AG10803 (cell line): ENCODE measurements around the gene MAN1A1.

Experiments used
- DNase-seq: peaks from one replicate; pipeline ENCODE4 v3.0.0; 2010; ENCODE audit warnings: low read depth
- H3K4me3 ChIP-seq: 2 replicates; pipeline ENCODE4 v1.5.1; 2011; ENCODE audit warnings: mild to moderate bottlenecking, low read length, control low read depth
- TF ChIP-seq, protein P1 (sequence below): conservative IDR thresholded peaks from 2 replicates; pipeline ENCODE4 v1.5.1; 2011; ENCODE audit warnings: mild to moderate bottlenecking, low read length, control low read depth, inconsistent platforms

The MAN1A1 gene

DNA sequence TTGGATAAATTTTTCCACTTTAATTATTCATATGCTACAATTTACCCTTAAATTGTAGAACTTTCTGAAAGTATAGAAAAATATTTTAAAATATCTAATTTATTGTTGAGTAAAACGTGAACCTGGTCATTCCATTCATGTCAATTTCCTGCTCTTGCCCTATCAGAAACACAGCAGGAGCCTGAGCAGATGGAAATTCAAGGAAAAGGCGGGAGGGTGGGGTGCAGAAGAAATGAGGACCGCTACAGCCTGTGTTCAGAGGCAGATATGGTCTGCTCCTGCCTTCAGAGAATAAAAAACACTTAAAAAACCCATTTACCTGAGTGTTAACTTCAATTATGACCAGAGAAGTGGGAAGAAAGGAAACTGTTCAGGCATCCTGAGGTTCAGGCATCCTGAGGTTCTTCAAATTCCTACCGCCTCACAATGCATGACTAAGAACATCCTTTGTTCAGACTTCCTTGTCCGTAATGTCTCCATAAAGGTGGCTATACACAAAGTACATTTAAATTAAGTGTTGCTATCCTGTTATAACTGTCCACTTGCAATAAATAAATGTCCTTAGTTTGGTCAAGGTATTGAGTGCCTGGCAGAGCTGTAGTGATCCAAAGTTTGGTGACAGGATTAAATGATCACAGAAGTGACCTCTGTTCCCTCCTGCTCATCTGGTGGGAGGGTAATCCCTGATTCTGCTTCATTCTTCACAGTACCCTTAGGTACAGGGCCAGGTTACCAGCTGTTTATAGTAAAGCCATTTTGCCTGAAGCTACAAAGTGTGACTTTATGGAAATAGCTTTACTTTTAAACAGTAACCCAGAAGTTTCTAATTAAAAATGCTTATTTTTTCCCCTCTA lies 109.1 kb downstream of the MAN1A1 start:
- H3K4me3 ChIP-seq = no peak overlapping the region
- TF ChIP-seq, protein P1, sequence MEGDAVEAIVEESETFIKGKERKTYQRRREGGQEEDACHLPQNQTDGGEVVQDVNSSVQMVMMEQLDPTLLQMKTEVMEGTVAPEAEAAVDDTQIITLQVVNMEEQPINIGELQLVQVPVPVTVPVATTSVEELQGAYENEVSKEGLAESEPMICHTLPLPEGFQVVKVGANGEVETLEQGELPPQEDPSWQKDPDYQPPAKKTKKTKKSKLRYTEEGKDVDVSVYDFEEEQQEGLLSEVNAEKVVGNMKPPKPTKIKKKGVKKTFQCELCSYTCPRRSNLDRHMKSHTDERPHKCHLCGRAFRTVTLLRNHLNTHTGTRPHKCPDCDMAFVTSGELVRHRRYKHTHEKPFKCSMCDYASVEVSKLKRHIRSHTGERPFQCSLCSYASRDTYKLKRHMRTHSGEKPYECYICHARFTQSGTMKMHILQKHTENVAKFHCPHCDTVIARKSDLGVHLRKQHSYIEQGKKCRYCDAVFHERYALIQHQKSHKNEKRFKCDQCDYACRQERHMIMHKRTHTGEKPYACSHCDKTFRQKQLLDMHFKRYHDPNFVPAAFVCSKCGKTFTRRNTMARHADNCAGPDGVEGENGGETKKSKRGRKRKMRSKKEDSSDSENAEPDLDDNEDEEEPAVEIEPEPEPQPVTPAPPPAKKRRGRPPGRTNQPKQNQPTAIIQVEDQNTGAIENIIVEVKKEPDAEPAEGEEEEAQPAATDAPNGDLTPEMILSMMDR = no peak
- DNase-seq = no peak

- TF ChIP-seq, protein P1 = no peak
- no peak overlapping the region for H3K4me3 ChIP-seq
- peak; percentile 14 for DNase-seq
Measured at GRCh38 chr6:119237177-119237715, 112.3 kb downstream of the MAN1A1 start.

DNA sequence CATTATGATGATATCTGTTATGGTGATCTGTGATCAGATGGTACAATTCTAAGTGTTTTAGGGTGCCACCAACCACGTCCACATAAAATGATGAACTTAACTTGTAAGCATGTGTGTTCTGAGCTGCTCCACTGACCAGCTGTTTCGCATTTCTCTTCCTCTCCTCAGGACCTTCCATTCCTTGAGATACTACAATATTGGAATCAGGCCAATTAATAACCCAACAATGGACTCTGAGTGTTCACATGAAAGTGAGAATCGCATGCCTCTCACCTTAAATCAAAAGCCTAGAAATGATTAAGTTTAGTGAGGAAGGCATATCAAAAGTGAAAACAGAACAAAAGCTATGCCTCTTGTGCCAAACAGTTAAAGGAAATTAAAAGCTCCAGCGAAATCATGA lies 114.6 kb downstream of the MAN1A1 start:
- H3K4me3 ChIP-seq = no peak overlapping the region
- TF ChIP-seq, protein P1 = no peak
- no peak for DNase-seq

DNA sequence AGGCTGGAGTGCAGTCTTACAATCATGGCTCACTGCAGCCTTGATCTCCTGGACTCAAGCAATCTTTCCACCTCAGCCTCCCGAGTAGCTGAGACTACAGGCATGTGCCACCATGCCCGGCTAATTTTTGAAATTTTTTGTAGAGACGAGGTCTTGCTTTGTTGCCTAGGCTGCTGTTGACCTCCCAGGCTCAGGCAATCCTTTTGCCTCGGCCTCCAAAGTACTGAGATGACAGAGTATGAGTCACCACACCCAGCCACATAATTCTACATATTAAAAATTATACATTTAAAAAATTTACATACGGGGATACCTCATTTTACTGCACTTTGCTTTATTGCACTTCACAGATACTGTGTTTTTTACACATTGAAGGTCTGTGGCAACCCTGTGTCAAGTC lies 115.1 kb downstream of the MAN1A1 start:
- no peak for DNase-seq
- H3K4me3 ChIP-seq = no peak overlapping the region
- TF ChIP-seq, protein P1 = no peak

DNA sequence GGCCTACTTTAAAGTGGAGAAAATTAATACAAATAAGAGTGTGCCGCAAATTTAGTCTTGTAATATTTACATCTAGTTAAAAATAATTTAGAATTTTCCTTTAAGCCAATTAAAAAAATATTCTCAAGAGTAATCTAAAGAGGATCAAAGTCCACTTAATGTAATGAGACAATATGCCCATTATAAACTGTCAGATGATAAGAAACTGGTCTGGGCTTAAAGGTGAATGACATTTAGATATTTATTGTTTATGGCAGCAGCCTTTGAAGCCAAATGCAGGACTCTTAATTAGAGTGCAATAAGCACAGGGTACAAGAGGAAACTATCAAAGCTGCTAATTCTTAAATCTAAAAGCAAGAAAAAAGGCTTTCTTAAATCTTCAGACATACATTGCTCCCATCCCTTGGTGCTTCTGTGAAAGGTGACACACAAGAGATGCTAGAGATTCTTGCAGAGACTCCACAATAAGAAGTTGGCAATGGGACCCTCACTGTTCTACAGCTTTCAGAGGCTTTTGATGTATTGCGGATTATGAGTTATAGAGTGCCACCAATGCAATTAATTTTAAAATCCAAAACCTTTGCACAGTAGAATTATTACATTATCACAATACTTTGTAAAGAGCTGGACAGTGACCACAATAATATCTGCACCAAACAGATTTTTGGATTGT lies 116.1 kb downstream of the MAN1A1 start:
- TF ChIP-seq, protein P1 = no peak
- DNase-seq = no peak
- no peak overlapping the region for H3K4me3 ChIP-seq

GRCh38 chr6:119231394-119231793 lies 118.2 kb downstream of the MAN1A1 start:
- DNase-seq = no peak
- no peak overlapping the region for H3K4me3 ChIP-seq
- TF ChIP-seq, protein P1 = no peak

DNA sequence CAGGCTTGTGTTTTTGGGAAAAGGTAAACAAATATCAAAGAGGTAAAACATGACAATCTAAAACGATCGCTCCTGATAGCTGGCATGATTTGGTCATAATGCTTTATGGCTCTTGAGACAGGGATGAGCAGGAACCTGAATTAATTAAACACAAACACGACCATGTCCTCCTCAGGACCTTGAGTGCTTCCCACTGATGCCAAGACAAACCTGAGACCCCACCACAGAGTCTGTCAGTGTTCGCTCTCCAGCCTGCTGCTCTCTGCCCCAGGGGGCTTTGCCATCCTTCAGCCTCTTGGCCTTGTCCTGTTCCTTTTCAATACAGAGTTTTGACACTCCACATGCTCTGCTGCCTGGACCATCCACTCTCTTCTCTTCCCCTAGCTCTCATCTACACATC lies 119.4 kb downstream of the MAN1A1 start:
- H3K4me3 ChIP-seq = no peak overlapping the region
- TF ChIP-seq, protein P1 = no peak
- DNase-seq = no peak
